GM18951 (cell line): Measurements from ENCODE around the gene ZBTB8B.
"Not testable (repeated sequence)": the region's sequence is repeated elsewhere in the genome, so short reads cannot be mapped to it uniquely, and the experiment has no call there.

Experiments
- POLR2A ChIP-seq: IDR thresholded peaks from 4 replicates; pipeline ENCODE4 v1.6.1; 2011; ENCODE audit warnings: mild to moderate bottlenecking; ENCODE audit not compliant: insufficient read length, insufficient read depth; ENCODE audit errors: extremely low read depth
- in situ Hi-C: fragments of 300-500 bp; cut with MboI; formaldehyde crosslinking; loops from one replicate; pipeline ENCODE4 v1.12.0; 2022; ENCODE audit warnings: low sequenced_read_pairs, mixed read lengths, inconsistent platforms; ENCODE audit not compliant: unreplicated experiment

The ZBTB8B gene

DNA sequence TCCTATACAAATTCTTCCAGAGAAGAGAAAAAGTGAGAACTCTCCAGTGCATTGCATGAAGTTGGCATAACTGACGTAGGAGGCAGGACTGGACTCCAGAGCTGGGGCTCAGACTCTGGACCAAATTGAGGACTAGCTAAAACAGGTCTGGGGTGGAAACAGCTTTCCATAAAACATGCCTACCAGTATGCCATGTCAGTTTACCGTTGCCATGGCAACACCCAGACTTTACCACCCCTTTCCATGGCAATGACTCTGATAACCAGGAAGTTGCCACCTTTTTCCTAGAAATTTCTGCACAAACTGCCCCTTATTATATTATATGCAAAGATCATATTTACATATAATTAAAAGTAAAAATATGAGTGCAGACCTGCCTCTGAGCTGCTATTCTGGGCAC lies 8.9 kb upstream of the ZBTB8B start:
- TF ChIP-seq POLR2A = no peak
- in situ Hi-C loops = no loop called here

DNA sequence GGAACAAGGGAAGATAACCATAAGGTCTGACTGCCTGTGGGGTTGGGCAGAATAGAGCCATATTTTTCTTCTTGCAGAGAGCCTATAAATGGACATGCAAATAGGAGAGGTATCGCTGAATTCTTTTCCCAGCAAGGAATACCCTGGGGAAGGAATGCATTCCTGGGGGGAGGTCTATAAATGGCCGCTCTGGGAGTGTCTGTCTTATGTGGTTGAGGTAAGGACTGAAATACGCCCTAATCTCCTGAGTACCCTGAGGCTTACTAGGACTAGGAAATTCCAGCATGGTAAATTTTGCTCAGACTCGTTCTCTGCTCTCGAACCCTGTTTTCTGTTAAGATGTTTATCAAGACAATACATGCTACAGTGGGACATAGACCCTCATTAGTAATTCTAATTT lies 6.1 kb upstream of the ZBTB8B start:
- in situ Hi-C loops = not testable (repeated sequence)

GRCh38 chr1:32462977-32463376 lies 1.9 kb upstream of the ZBTB8B start:
- in situ Hi-C loops = not testable (repeated sequence)

DNA sequence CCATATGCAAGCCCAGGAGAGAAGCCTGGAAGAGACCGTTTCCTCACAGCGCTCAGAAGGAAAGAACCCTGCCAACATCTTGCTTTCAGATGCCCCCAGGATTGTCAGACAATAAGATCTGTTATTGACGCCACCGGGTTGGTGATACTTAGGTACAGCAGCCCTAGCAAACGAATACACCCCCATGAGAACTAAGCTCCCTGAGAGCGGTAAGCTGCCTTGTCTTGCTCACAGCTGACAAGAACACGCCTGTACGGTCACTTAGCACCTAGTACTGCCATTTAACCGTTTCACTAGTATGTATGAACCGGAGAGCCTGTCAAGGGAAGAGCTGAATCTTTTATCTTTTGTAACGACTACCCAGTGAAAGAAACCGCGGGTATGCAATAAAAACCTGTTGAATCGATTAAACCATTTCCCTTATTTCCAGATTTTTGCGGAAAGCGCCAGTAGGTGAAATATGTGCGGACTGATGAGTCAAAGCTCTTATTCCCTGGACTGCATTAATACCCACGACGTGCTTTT lies 619 bp upstream of the ZBTB8B start:
- TF ChIP-seq POLR2A = no peak
- in situ Hi-C loops = no loop called here

DNA sequence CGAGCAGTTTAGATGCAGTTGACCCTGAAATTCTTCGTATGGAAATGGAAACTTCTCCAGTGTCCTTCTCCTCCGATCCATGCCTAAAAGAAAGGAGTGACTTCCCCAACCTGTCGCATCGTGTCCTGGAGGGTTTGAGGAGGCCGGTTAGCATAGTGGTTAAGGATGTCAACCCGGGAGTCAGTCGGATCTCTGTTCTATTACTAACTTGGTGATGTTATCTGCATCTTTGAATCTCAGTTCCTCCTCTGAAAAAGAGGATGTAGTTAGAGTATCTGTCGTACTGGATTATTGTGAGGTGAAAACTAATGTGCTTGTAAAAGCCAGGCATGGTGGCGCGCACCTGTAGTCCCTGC lies 684 bp downstream of the ZBTB8B start:
- in situ Hi-C loops = no loop called here

GRCh38 chr1:32466761-32467160 lies 1.9 kb downstream of the ZBTB8B start:
- no peak for TF ChIP-seq POLR2A
- in situ Hi-C loops = no loop called here

More for the DNA sequence above, 684 bp downstream of the ZBTB8B start:
- TF ChIP-seq POLR2A = no peak

- in situ Hi-C loops = no loop called here
- no peak for TF ChIP-seq POLR2A
Measured at GRCh38 chr1:32468791-32469190, 3.9 kb downstream of the ZBTB8B start.

DNA sequence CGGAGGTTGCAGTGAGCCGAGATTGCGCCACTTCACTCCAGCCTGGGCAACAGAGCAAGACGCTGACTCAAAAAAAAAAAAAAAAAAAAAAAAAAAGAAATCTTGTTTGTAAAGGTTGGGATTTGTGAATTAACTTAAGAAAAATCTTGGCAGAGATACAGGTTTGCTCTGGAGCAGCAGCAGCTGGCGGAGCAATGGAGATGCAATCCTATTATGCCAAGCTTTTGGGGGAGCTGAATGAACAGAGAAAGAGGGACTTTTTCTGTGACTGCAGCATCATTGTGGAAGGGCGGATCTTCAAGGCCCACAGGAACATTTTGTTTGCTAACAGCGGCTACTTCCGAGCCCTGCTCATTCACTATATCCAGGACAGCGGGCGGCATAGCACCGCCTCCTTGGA lies 5.6 kb downstream of the ZBTB8B start:
- in situ Hi-C loops = no loop called here
- TF ChIP-seq POLR2A = no peak

- TF ChIP-seq POLR2A = no peak
- in situ Hi-C loops = no loop called here
Measured at GRCh38 chr1:32470991-32471694, 6.3 kb downstream of the ZBTB8B start.

- in situ Hi-C loops = no loop called here
Measured at GRCh38 chr1:32471695-32472362, 7.0 kb downstream of the ZBTB8B start.

DNA sequence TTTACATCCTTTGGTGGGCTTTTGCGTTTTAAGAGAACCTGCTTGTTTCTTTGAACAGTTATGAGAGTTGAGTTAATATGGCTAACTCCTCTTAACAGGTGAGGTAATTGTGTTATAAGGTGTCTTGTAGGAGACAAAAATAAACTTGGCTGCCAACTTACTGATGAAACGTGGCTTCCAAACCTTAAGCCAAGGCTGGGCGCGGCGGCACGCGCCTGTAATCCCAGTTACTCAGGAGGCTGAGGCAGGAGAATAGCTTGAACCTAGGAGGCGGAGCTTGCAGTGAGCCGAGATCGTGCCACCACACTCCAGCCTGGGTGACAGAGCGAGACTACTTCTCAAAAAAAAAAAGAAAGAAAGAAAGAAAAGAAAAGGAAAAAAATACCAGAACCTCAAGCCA lies 8.1 kb downstream of the ZBTB8B start:
- in situ Hi-C loops = not testable (repeated sequence)

More at GRCh38 chr1:32471695-32472362, 7.0 kb downstream of the ZBTB8B start:
- no peak for TF ChIP-seq POLR2A

GRCh38 chr1:32474954-32475353 lies 10.1 kb downstream of the ZBTB8B start:
- in situ Hi-C loops = no loop called here
- TF ChIP-seq POLR2A = no peak

DNA sequence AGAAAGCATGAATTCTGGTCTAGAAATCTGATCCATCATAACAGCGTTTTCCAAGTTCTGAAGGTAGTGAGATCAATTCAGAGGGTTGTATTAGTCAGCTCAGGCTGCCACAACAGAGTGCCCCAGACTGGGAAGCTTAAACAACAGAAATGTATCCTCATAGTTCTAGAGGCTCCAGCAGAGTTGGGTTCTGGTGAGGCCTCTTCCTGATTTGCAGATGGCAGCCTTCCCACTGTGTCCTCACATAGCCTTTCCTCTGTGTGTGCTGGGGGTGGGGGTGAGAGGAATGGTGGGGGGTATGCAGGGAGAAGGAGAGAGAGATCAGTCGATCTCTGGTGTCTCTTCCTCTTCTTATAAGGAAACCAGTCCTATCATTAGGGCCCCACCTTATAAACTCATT lies 15.1 kb downstream of the ZBTB8B start:
- no peak for TF ChIP-seq POLR2A
- in situ Hi-C loops = no loop called here

DNA sequence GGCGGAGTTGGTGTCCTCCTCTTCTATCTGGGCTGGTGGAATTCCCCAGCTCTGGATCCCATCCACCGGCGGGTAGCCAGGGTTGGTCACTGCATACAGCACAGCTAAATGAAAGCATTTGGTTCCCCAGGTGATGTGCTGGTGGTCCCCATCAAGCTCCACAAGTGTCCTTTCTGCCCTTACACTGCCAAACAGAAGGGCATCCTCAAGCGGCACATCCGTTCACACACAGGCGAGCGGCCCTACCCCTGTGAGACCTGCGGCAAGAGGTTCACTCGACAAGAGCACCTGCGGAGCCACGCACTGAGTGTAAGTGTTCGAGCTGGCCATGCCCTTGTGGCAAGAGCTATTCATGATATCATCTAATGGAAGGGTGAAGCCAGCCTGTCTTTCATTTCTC lies 15.9 kb downstream of the ZBTB8B start:
- TF ChIP-seq POLR2A = no peak

DNA sequence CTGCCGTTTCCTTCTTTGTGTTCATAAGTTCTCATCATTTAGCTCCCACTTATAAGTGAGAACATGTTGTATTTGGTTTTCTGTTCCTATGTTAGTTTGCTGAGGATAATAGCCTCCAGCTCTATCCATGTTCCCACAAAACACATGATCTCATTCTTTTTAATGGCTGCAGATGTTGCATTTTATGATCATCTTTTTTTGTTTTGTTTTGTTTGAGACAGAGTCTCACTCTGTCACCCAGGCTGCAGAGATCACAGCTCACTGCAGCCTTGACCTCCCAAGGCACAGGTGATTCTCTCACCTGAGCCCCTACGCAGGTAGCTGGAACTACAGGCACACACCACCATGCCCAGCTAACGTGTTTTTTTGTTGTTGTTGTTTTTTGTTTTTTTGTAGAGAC lies 16.9 kb downstream of the ZBTB8B start:
- in situ Hi-C loops = not testable (repeated sequence)

More for the DNA sequence above, 15.9 kb downstream of the ZBTB8B start:
- in situ Hi-C loops = no loop called here
